Central memory CD8-positive, alpha-beta T cell (primary cell): ENCODE data around the gene CPED1.
"Not testable (repeated sequence)": the region's sequence is repeated elsewhere in the genome, so short reads cannot be mapped to it uniquely, and the experiment has no call there.

ENCODE experiments used
- ATAC-seq: fragments of 150-1000 bp; cut with Tn5 transposase; replicated peaks from 2 replicates; pipeline ENCODE4 v1.10.0; 2022; ENCODE audit warnings: mild to moderate bottlenecking, moderate FRiP score, moderate number of reproducible peaks; ENCODE audit not compliant: poor library complexity, severe bottlenecking; ENCODE audit errors: extremely low read depth
- DNase-seq, 2 donors: peaks; one replicate each; pipeline ENCODE4 v3.0.0; 2021; ENCODE audit warnings: low spot score in 2 of 2
- H3K27ac Mint-ChIP-seq: one replicate; pipeline ENCODE4 v1.8.0; 2022; ENCODE audit warnings: low read depth, mild to moderate bottlenecking, moderate library complexity, mixed read lengths
- H3K27me3 Mint-ChIP-seq: one replicate; pipeline ENCODE4 v1.8.0; 2022; ENCODE audit warnings: mixed read lengths
- H3K36me3 Mint-ChIP-seq: one replicate; pipeline ENCODE4 v1.8.0; 2022; ENCODE audit warnings: mild to moderate bottlenecking, moderate library complexity, mixed read lengths; ENCODE audit not compliant: insufficient read depth
- H3K4me1 Mint-ChIP-seq: one replicate; pipeline ENCODE4 v1.8.0; 2022; ENCODE audit warnings: mixed read lengths
- H3K4me3 Mint-ChIP-seq: one replicate; pipeline ENCODE4 v1.8.0; 2022; ENCODE audit warnings: mild to moderate bottlenecking, moderate library complexity, mixed read lengths
- H3K9me3 Mint-ChIP-seq: one replicate; pipeline ENCODE4 v1.8.0; 2022; ENCODE audit warnings: mixed read lengths

The CPED1 gene

GRCh38 chr7:121002757-121003200 is 14.3 kb downstream of the CPED1 start:
- H3K27ac Mint-ChIP-seq = no peak overlapping the region
- H3K4me3 Mint-ChIP-seq = no peak overlapping the region
- no peak for ATAC-seq
- no peak for DNase-seq
- peaks cover 45% of the 10 kb centered on the region for H3K27me3 Mint-ChIP-seq
- no peaks in the 10 kb centered on the region for H3K9me3 Mint-ChIP-seq
- H3K4me1 Mint-ChIP-seq = no peaks in the 10 kb centered on the region
- peaks cover 1% of the 10 kb centered on the region for H3K36me3 Mint-ChIP-seq

DNA sequence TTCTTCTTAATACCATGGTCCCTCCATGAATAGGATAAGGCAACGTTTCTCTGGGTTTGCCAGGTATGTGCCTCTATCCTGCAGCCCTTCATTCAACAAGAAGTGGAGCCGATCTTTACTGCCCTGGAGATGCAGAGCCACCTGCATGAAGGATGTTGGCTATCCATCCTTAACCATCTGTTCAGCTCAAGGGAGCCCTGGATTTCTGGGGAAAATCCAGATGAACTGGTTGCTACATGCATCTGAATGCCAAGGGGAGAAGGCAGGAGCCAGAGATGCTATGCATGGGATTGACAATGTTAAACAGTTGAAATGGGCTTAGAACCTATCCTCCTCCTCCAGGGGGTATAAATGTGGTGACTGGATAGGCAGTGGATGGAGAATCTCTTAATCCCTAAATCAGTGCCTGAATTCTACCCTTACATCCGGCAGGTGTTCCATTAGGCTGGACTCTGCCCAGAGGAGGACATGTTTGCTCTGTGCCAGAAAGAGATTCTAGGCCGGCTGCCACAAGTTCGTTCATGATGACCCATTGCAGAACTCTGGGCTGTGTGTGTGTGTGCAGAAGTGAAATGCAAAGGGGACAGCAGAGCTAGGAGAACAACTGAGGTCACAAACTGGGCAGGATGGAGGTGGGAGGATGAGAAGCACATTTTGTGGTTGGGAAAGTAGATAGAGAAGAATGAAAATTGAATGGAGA is 15.6 kb downstream of the CPED1 start:
- H3K36me3 Mint-ChIP-seq = peaks cover 1% of the 10 kb centered on the region
- DNase-seq = no peak
- no peak for ATAC-seq
- no peak overlapping the region for H3K4me3 Mint-ChIP-seq
- H3K27me3 Mint-ChIP-seq = peaks cover 59% of the 10 kb centered on the region
- no peaks in the 10 kb centered on the region for H3K9me3 Mint-ChIP-seq
- no peaks in the 10 kb centered on the region for H3K4me1 Mint-ChIP-seq
- H3K27ac Mint-ChIP-seq = no peak overlapping the region

GRCh38 chr7:121005058-121005457 is 16.5 kb downstream of the CPED1 start:
- H3K36me3 Mint-ChIP-seq, ATAC-seq, DNase-seq, H3K27ac Mint-ChIP-seq, H3K4me3 Mint-ChIP-seq, H3K4me1 Mint-ChIP-seq, H3K9me3 Mint-ChIP-seq: not testable (repeated sequence)
- H3K27me3 Mint-ChIP-seq = peaks cover 63% of the 10 kb centered on the region

GRCh38 chr7:121005996-121006584 is 17.6 kb downstream of the CPED1 start:
- H3K27ac Mint-ChIP-seq = no peak overlapping the region
- no peak overlapping the region for H3K4me3 Mint-ChIP-seq
- DNase-seq (no peak), ATAC-seq (no peak)
- H3K36me3 Mint-ChIP-seq = peaks cover 1% of the 10 kb centered on the region
- H3K27me3 Mint-ChIP-seq = peaks cover 63% of the 10 kb centered on the region
- H3K4me1 Mint-ChIP-seq = no peaks in the 10 kb centered on the region
- no peaks in the 10 kb centered on the region for H3K9me3 Mint-ChIP-seq

DNA sequence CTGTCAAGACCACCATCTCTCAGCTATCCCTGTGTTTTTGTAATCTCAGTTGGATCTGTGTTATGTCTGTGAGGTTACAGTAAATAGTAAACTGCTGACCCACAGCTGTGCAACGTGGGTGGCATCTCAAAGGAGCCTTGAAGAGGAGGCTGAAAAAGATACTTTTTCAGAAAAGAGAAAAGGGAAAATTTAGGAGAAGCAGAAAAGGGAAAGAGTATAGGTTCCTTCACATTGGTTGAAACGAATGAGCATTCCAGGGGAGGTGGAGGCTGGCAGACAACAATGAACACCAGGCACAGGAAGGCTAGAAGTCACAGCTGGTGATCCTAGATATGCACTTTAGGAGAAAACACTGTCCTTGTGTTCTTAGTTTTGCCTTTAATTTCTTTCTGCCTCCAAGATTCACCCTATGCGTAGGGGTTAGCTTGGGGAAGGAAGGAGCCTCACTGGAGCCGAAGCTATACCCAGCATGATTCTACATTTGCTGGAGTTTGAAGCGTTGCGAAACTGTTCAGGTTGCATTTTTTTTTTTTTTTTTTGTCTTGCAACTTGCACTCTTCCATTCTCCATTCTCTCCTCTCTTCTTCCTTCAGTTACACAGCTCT is 18.3 kb downstream of the CPED1 start:
- no peak overlapping the region for H3K4me3 Mint-ChIP-seq
- DNase-seq (no peak), ATAC-seq (no peak)
- H3K27me3 Mint-ChIP-seq = peaks cover 63% of the 10 kb centered on the region
- H3K9me3 Mint-ChIP-seq = no peaks in the 10 kb centered on the region
- no peaks in the 10 kb centered on the region for H3K4me1 Mint-ChIP-seq
- H3K27ac Mint-ChIP-seq = no peak overlapping the region
- peaks cover 1% of the 10 kb centered on the region for H3K36me3 Mint-ChIP-seq

DNA sequence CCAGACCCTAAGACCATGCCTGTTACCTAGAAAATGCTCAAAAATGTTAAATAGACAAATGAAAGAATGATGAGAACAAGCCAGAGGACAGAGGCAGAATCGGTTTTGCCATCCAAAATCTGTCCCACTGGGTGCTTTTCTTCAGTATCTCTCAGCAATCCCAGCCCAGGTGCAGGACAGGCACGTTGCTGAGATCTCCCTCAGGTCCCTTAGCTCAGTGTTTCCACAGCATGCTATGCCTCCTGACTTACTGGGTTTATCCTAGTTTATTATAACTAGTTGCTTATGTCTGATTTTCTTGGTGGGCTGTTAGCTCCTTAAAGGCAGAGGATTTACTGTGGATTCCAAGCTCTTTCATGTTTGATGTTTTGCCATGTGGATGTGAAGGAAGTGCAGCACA is 20.3 kb downstream of the CPED1 start:
- Mint-ChIP-seq H3K9me3 (no peaks in the 10 kb centered on the region), H3K27ac (no peak overlapping the region), H3K4me1 (no peaks in the 10 kb centered on the region), H3K4me3 (no peak overlapping the region), H3K27me3 (peaks cover 52% of the 10 kb centered on the region), H3K36me3 (peaks cover 1% of the 10 kb centered on the region)
- ATAC-seq (no peak), DNase-seq (no peak)

DNA sequence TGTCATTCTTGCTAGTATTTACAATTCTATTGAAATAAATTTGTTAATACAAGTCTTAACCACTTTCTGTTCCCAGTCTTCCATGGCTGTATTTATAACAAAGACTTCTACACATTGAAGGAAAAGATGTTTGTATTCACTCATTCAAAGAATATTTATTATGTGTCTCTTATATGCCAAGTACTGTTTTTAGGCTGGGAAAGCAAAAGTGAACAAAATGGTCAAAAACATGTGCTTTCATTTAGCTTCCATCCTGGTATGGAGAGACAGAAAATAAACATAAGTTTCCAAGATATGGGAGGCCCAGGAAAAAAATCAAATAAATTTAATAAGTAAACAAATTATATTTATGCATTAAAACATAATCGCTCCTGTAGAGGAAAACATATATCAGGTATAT is 22.9 kb downstream of the CPED1 start:
- no peak overlapping the region for H3K27ac Mint-ChIP-seq
- ATAC-seq (no peak), DNase-seq (no peak)
- H3K27me3 Mint-ChIP-seq = peaks cover 43% of the 10 kb centered on the region
- H3K4me1 Mint-ChIP-seq = no peaks in the 10 kb centered on the region
- H3K9me3 Mint-ChIP-seq = no peaks in the 10 kb centered on the region
- H3K36me3 Mint-ChIP-seq = no peaks in the 10 kb centered on the region
- no peak overlapping the region for H3K4me3 Mint-ChIP-seq

DNA sequence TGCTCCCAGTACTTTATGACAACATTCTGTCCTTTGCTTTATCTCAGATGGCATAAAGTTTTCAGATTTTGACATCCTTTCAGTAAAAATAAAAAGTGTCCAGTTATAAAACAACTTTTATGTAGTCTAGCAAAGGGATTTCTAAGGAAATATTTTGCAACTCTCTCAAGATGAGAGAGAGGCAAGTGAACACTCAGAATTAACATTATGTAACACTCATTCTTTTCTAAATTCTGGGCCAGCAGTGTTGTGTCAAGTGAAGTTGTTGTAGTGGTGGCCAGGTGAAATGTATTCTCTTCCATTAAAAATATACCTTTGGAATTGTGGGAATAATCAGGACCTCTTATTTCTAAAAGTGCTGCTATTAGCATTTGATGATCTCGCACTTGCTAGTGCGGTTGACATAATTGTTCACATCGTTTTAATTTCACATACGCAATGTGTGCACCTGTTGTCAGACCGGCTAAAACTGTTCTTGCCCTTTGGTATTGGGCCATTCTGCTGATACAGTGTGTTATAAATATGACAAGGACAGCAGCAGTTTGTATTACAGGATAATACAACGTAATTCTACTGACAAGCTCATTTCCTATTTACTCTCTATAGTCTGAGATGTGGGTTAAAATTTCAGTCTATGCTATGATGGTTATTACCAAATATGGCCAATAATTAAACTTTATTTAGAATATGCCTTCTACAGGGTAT is 23.8 kb downstream of the CPED1 start:
- Mint-ChIP-seq H3K4me3 (no peak overlapping the region), H3K27me3 (peaks cover 46% of the 10 kb centered on the region), H3K9me3 (no peaks in the 10 kb centered on the region), H3K4me1 (no peaks in the 10 kb centered on the region), H3K36me3 (no peaks in the 10 kb centered on the region), H3K27ac (no peak overlapping the region)
- DNase-seq (no peak), ATAC-seq (no peak)

DNA sequence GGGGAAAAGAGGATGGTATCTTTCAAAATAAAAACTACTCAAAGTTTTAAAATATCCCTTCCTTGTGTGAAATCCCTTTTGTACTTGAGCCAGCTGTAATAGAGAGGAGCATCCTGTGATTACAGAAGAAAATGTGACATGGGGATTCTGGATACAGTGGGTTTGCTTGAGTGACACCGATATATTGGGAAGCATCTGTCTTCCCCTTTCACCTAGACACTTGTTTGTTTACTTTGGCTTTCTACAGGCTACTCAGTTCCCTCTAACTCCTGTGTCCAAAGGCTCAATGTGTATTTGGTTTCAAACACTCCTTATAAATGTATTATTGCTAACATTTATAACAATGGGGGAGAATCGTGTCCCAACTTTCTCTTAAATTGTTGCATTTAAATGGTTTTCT is 24.4 kb downstream of the CPED1 start:
- Mint-ChIP-seq H3K27ac (no peak overlapping the region), H3K9me3 (no peaks in the 10 kb centered on the region), H3K36me3 (no peaks in the 10 kb centered on the region), H3K4me3 (no peak overlapping the region), H3K4me1 (no peaks in the 10 kb centered on the region), H3K27me3 (peaks cover 42% of the 10 kb centered on the region)
- ATAC-seq (no peak), DNase-seq (no peak)

- H3K36me3 Mint-ChIP-seq = no peaks in the 10 kb centered on the region
- no peaks in the 10 kb centered on the region for H3K4me1 Mint-ChIP-seq
- ATAC-seq (no peak), DNase-seq (no peak)
- H3K9me3 Mint-ChIP-seq = no peaks in the 10 kb centered on the region
- H3K27ac Mint-ChIP-seq = no peak overlapping the region
- no peak overlapping the region for H3K4me3 Mint-ChIP-seq
- peaks cover 25% of the 10 kb centered on the region for H3K27me3 Mint-ChIP-seq
Measured at GRCh38 chr7:121015560-121015959, 27.0 kb downstream of the CPED1 start.

DNA sequence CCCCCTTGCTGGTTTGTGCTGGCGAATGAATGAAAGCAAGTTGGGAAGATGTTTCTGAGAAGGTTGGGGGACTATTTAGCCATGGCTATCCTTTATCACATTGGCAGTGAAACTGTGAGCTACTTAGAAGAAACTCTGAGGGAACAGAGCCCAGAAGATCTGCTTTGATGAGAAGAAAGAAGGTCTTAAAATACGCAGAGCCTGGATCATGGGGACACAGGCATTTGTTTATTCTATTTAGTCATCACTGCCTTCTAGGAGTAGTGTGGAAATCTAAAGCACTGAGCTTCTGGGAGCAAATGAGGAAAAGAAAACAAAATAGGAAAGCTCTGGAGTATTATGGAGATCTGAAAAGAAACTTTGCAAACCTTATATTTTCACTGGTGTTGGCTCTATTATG is 28.5 kb downstream of the CPED1 start:
- no peak for ATAC-seq
- peaks cover 25% of the 10 kb centered on the region for H3K27me3 Mint-ChIP-seq
- H3K4me1 Mint-ChIP-seq = no peaks in the 10 kb centered on the region
- H3K36me3 Mint-ChIP-seq = no peaks in the 10 kb centered on the region
- DNase-seq = no peak
- H3K27ac Mint-ChIP-seq = no peak overlapping the region
- H3K9me3 Mint-ChIP-seq = no peaks in the 10 kb centered on the region
- no peak overlapping the region for H3K4me3 Mint-ChIP-seq

- H3K4me1 Mint-ChIP-seq = no peaks in the 10 kb centered on the region
- no peaks in the 10 kb centered on the region for H3K36me3 Mint-ChIP-seq
- no peak overlapping the region for H3K27ac Mint-ChIP-seq
- H3K9me3 Mint-ChIP-seq = no peaks in the 10 kb centered on the region
- H3K27me3 Mint-ChIP-seq = peaks cover 25% of the 10 kb centered on the region
- H3K4me3 Mint-ChIP-seq = no peak overlapping the region
- no peak for ATAC-seq
- DNase-seq = no peak
Measured at GRCh38 chr7:121017586-121017985, 29.1 kb downstream of the CPED1 start.

DNA sequence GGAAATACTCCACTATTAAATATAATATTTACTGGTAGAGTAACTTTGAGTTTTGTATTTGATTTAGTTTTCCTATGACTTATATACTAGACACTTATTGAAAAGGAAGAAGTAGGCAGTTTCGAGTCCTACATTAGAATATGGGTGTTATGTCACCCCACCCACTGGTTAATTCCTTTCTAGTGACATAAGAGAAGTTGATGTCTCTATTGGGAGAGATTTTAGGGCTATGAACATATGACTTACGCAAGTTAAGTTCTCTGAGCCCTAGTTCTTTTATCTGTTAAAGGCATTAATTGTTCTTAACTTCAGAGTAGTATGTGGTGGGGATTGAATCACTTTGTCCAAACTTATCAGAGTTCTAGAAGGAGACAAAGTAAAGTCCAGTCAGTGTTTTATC is 30.5 kb downstream of the CPED1 start:
- H3K27ac Mint-ChIP-seq = no peak overlapping the region
- ATAC-seq (no peak), DNase-seq (no peak)
- H3K27me3 Mint-ChIP-seq = peaks cover 19% of the 10 kb centered on the region
- H3K4me3 Mint-ChIP-seq = no peak overlapping the region
- H3K36me3 Mint-ChIP-seq = no peaks in the 10 kb centered on the region
- H3K9me3 Mint-ChIP-seq = no peaks in the 10 kb centered on the region
- no peaks in the 10 kb centered on the region for H3K4me1 Mint-ChIP-seq
